CD4-positive, alpha-beta T cell treated with Interleukin-21 for 1 hour (primary cell): ENCODE measurements around the gene ANKRD40.
"Not testable (repeated sequence)": the region's sequence is repeated elsewhere in the genome, so short reads cannot be mapped to it uniquely, and the experiment has no call there.

Source experiments
- DNase-seq: peaks from one replicate; pipeline ENCODE4 v3.0.0-alpha.2; 2020

Gene ANKRD40

GRCh38 chr17:50710650-50711049, 2.9 kb upstream of the ANKRD40 start:
- no peak for DNase-seq

DNA sequence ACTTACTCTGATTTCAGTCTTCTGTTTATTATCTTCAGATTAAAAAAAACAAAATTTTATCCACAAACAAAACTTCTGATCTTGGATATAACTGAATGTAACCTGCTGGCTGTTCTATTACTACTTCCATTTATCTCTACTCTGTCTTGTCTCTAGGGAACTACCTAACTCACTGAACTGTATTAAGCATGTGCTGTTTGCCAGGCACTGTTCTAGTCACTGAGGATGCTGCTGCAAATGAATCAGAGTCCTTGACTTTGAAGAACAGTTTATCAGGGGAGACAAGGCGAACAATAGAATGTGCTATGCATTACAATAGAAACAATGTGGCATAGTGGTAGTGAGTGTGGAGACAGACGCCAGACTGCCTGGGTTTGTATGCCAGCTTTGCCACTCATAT, 2.3 kb upstream of the ANKRD40 start:
- DNase-seq: no peak

- DNase-seq: not testable (repeated sequence)
Measured at GRCh38 chr17:50709053-50709452, 1.3 kb upstream of the ANKRD40 start.

DNA sequence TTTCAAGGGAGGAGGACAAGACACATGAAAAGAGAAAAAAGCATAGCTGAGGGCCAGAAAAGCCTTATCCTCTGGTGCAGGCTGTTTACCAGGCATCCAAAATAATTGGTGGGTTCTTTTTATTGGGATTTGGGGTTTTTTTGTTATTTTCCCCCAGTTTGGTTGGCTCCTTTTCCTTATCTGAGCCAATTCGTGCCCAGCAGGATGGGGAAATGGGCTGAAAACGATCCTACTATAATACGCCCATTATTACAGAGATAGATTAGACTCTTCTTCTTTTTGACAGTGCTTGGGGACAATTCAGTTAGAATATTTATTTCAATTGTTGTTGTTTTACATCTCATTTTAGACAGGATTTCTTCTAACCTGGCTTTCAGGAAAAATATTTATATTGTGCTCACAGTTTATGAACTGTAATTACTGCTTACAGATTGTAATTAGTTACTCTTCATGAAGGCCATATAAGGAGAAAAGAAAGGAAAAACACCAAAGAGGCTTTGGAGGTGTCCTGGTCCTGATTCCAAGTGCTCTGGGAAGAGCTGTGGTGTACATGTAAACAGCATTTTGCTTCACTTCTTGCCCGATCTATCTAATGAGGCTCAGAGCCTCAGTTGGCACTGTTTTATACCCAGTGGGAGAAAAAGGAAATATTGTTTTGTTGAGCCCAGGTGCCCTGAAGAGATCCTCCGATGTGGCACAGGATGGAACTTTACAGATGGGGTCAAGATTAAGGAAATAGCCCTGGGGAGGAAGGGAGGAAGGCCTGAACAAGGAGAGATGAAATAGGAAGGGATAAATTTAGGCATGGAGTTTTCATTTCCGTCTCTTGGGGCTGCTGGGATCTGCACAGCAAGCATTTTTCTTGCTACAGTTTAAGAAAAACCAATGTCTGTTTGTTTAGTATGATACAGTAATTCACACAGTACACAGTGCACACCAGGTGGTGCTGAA, 611 bp upstream of the ANKRD40 start:
- no peak for DNase-seq

- DNase-seq: no peak
Measured at GRCh38 chr17:50703162-50703561, 4.6 kb downstream of the ANKRD40 start.

DNA sequence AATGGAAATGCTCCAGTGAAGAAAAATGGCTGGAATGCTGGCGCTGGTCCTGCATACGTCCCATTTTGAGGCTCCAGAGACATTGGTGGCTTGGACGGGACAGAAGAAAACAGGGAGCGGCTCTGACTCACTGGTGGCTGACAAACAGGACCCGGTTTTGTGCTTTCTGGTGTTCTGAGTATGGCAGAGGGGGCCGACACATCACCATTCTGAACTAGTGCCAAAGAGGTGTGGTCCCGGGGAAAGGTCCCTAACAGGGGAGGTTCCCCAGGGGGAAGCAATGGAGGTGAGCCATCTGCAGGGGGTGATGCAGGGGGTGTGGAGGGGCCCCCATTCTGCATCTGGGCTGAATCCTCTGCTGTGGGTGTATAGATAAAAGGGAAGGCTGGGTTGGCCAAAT, 8.3 kb downstream of the ANKRD40 start:
- DNase-seq: no peak

GRCh38 chr17:50697663-50698272, 9.9 kb downstream of the ANKRD40 start:
- no peak for DNase-seq

DNA sequence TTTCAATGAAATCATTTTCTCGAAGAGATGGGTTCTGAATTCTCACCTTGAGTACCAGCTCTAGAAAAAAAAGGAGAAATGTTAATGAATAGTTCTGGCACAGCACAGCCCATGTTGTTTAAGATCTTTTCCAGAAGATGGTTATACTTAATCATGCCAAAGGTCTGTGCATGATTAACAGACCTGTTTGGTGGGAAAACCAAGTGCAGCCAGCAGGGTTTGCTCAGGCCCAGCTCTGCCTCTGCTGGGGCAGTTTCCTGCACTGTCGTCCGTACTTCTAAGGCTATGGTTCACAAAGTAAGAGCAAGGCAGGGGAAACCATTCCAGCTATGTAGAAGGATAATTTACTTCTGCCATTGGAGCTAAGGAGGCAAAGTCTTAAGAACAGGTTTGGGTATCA, 10.7 kb downstream of the ANKRD40 start:
- no peak for DNase-seq

DNA sequence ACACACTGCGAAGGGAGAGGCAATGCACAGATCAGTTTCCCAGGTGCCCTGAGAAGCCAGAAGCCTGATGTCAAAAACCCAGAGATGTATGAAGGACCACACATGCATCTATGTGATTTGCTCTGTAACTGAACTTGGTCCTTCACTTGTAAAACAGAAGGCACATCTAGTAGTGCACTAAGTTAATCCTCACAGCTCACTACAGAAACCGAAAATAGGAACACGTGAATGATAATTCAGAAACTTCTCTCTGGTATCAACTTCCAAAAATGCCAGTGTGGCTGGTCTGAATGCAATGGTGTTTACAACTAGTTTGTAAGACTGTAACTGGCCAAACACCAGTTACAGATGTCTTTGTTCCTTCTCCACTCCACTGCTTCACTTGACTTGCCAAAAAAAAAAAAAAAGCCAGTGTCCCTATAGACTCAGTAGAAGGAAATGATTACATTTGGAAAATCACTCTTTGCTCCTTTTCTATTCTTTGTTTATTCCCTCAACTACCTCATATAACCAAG, 11.3 kb downstream of the ANKRD40 start:
- no peak for DNase-seq

GRCh38 chr17:50693036-50693682, 14.6 kb downstream of the ANKRD40 start:
- no peak for DNase-seq

GRCh38 chr17:50692448-50693035, 15.2 kb downstream of the ANKRD40 start:
- no peak for DNase-seq

GRCh38 chr17:50691550-50692447, 15.9 kb downstream of the ANKRD40 start:
- no peak for DNase-seq

GRCh38 chr17:50690887-50691549, 16.7 kb downstream of the ANKRD40 start:
- no peak for DNase-seq

DNA sequence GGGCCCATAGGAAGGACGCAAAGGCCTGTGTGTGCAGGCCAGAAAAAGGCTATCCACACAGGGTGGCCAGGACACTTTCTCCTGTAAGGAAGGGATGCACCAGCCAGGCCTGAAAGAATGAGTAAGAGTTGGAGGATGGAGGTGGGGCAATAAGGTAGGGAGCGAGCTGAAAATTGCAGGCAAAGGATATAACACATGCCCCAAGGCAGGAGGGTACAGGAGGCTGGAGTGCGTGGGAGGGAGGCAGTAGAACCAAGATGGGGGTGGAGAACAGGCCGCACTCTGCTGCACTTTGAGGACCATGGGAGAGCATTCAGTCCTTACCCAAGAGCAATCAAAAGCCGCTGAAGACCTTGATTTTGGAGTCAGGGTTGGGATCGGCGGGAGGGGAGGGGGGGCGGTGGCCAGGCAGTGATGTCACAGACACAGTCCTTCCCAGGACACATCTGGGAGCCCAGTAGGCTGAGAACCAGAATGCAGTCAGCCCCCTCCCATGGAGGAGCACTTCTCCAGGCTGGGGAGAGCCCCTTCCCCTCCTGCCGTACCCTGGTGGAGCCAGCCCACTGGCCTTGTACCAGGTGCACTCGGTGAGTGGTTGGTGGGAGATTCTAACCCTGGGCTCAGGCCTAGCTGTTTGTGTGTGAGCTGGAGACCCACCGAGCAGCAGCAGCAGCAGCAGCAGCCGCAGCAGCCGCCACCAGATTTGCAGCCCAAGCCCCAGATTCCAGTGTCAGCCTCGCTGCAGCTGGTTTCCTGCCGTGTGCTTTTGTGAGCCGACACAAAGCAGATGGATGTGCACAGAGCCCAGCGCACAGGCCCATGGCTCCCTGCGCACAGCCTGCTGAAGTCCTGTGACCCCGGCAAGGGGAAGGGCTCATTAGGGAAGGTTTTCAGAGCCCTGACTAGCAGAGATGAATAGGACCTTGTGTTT, 17.5 kb downstream of the ANKRD40 start:
- DNase-seq: no peak

GRCh38 chr17:50689251-50689650, 18.5 kb downstream of the ANKRD40 start:
- DNase-seq: no peak

GRCh38 chr17:50688245-50688644, 19.5 kb downstream of the ANKRD40 start:
- no peak for DNase-seq

GRCh38 chr17:50687200-50688066, 20.3 kb downstream of the ANKRD40 start:
- DNase-seq: no peak

GRCh38 chr17:50686494-50687199, 21.1 kb downstream of the ANKRD40 start:
- no peak for DNase-seq
